Natural killer cell (primary cell): Measurements from ENCODE around the gene RABGAP1L. TPM values are rescaled to one million over a fixed set of nuclear protein-coding genes. Genes with fewer than 3 reads are reported as not detected.
A peak's percentile ranks its signal among the peaks of the same experiment; 100 is the strongest.

Source experiments
- ATAC-seq, 3 donors: fragments of 150-1000 bp in 2 of 3; fragments of 200-7000 bp in 1 of 3; cut with Tn5 transposase; 1 replicate in 1 of 3; 2 replicates in 2 of 3; pipeline ENCODE4 v1.10.0; 2021; ENCODE audit warnings: mild to moderate bottlenecking in 2 of 3, moderate library complexity in 2 of 3
- DNase-seq, 2 donors: peaks; one replicate each; pipeline versions ENCODE4 v3.0.0 to v3.0.0-alpha.2; 2013 to 2021; ENCODE audit warnings: mixed read lengths in 1 of 2
- H3K27ac ChIP-seq: one replicate; pipeline ENCODE4 v1.5.1; 2013; ENCODE audit warnings: mild to moderate bottlenecking, low read length
- H3K27me3 ChIP-seq: one replicate; pipeline ENCODE4 v1.6.1; 2013; ENCODE audit warnings: low read length; ENCODE audit not compliant: control insufficient read depth, insufficient read depth
- H3K36me3 ChIP-seq: one replicate; pipeline ENCODE4 v1.6.1; 2013; ENCODE audit warnings: low read length; ENCODE audit not compliant: control insufficient read depth, insufficient read depth
- H3K4me1 ChIP-seq: one replicate; pipeline ENCODE4 v1.6.1; 2013; ENCODE audit warnings: low read length; ENCODE audit not compliant: control insufficient read depth, insufficient read depth
- H3K4me3 ChIP-seq: one replicate; pipeline ENCODE4 v1.5.1; 2013; ENCODE audit warnings: low read length
- H3K9me3 ChIP-seq: one replicate; pipeline ENCODE4 v1.6.1; 2013; ENCODE audit warnings: low read length; ENCODE audit not compliant: control insufficient read depth, insufficient read depth
- H3K27ac Mint-ChIP-seq, 2 donors: one replicate each; pipeline ENCODE4 v1.8.0; 2022; ENCODE audit warnings: mild to moderate bottlenecking in 2 of 2, mixed read lengths in 2 of 2, moderate library complexity in 1 of 2
- H3K27me3 Mint-ChIP-seq, 2 donors: one replicate each; pipeline ENCODE4 v1.8.0; 2022; ENCODE audit warnings: low read depth in 2 of 2, mixed read lengths in 2 of 2
- H3K36me3 Mint-ChIP-seq: one replicate; pipeline ENCODE4 v1.8.0; 2022; ENCODE audit warnings: mixed read lengths
- H3K4me1 Mint-ChIP-seq, 2 donors: one replicate each; pipeline ENCODE4 v1.8.0; 2022; ENCODE audit warnings: mixed read lengths in 2 of 2
- H3K4me3 Mint-ChIP-seq: one replicate; pipeline ENCODE4 v1.8.0; 2022; ENCODE audit warnings: mild to moderate bottlenecking, moderate library complexity, mixed read lengths
- H3K9me3 Mint-ChIP-seq, 2 donors: one replicate each; pipeline ENCODE4 v1.8.0; 2022; ENCODE audit warnings: mixed read lengths in 2 of 2
- CTCF ChIP-seq: fragments of 200-600 bp; IDR thresholded peaks from one replicate; pipeline ENCODE4 v1.8.0; 2022; ENCODE audit warnings: antibody characterized with exemption
- WGBS: methylation state at CpG from one replicate; pipeline ENCODE4 v1.1.7; 2013; ENCODE audit warnings: missing lambda C conversion rate; ENCODE audit not compliant: insufficient coverage; 5-methylcytosine and 5-hydroxymethylcytosine counted together
- intact Hi-C: fragments of 100-400 bp; cut with micrococcal nuclease; formaldehyde crosslinking; loops from one replicate; pipeline ENCODE4 v1.14.2; 2022
- total RNA-seq, 4 donors: library from RNA; stranded (reverse); fragments of 120-200 nt in 1 of 4; gene quantifications; one replicate each; pipeline versions ENCODE4 v1.2.3 to v1.2.4, GENCODE V29; 2013 to 2022

The RABGAP1L gene
- total RNA-seq, 3 donors from 2014 or later (not counting 1 experiment from before 2014, with no cell fraction given): 145 to 168 (median 153) TPM

- H3K9me3 ChIP-seq: no peaks in the 10 kb centered on the region
- H3K27ac Mint-ChIP-seq: no peak overlapping the region
- ATAC-seq (no peak), DNase-seq (no peak)
- H3K27me3 Mint-ChIP-seq: no peaks in the 10 kb centered on the region
- H3K4me3 ChIP-seq: no peak overlapping the region
- peaks cover 24% of the 10 kb centered on the region for H3K36me3 ChIP-seq
- H3K4me1 Mint-ChIP-seq: peaks cover 9 to 13% of the 10 kb centered on the region in 2 donors
- intact Hi-C loops: no loop called here
- WGBS: 95% methylated on average over 2 of the region's 3 CpGs
- no peaks in the 10 kb centered on the region for H3K27me3 ChIP-seq
- H3K9me3 Mint-ChIP-seq: no peaks in the 10 kb centered on the region
- H3K27ac ChIP-seq: no peak overlapping the region
- no peaks in the 10 kb centered on the region for H3K36me3 Mint-ChIP-seq
- H3K4me3 Mint-ChIP-seq: no peak overlapping the region
- TF ChIP-seq CTCF: no peak
- peaks cover 7% of the 10 kb centered on the region for H3K4me1 ChIP-seq
These were observed 835.8 kb downstream of the RABGAP1L start for GRCh38 chr1:174995121-174995520.

- ATAC-seq (no peak), DNase-seq (no peak)
- H3K4me1 ChIP-seq: peaks cover 7% of the 10 kb centered on the region
- no peak overlapping the region for H3K4me3 ChIP-seq
- H3K9me3 Mint-ChIP-seq: no peaks in the 10 kb centered on the region
- H3K4me1 Mint-ChIP-seq: peaks cover 11 to 13% of the 10 kb centered on the region in 2 donors
- H3K36me3 Mint-ChIP-seq: no peaks in the 10 kb centered on the region
- intact Hi-C loops: no loop called here
- TF ChIP-seq CTCF: no peak
- no peak overlapping the region for H3K4me3 Mint-ChIP-seq
- 92% methylated on average over 1 of the region's 1 CpG for WGBS
- H3K27me3 ChIP-seq: no peaks in the 10 kb centered on the region
- no peak overlapping the region for H3K27ac ChIP-seq
- peaks cover 17% of the 10 kb centered on the region for H3K36me3 ChIP-seq
- no peak overlapping the region for H3K27ac Mint-ChIP-seq
- H3K9me3 ChIP-seq: no peaks in the 10 kb centered on the region
- H3K27me3 Mint-ChIP-seq: no peaks in the 10 kb centered on the region
These were observed 836.6 kb downstream of the RABGAP1L start for GRCh38 chr1:174995916-174996315.

- Mint-ChIP-seq H3K36me3 (no peaks in the 10 kb centered on the region), H3K9me3 (no peaks in the 10 kb centered on the region), H3K27ac (no peak overlapping the region), H3K4me3 (no peak overlapping the region), H3K27me3 (no peaks in the 10 kb centered on the region), H3K4me1 (peaks cover 17 to 18% of the 10 kb centered on the region in 2 donors)
- H3K27ac ChIP-seq: no peak overlapping the region
- H3K4me1 ChIP-seq: peaks cover 7% of the 10 kb centered on the region
- H3K27me3 ChIP-seq: no peaks in the 10 kb centered on the region
- intact Hi-C loops: no loop called here
- WGBS: 80% methylated on average over 1 of the region's 1 CpG
- H3K9me3 ChIP-seq: no peaks in the 10 kb centered on the region
- H3K4me3 ChIP-seq: no peak overlapping the region
- no peak for ATAC-seq
- no peak for DNase-seq
- TF ChIP-seq CTCF: no peak
- H3K36me3 ChIP-seq: peaks cover 13% of the 10 kb centered on the region
These were observed 837.2 kb downstream of the RABGAP1L start for GRCh38 chr1:174996476-174996875.

DNA sequence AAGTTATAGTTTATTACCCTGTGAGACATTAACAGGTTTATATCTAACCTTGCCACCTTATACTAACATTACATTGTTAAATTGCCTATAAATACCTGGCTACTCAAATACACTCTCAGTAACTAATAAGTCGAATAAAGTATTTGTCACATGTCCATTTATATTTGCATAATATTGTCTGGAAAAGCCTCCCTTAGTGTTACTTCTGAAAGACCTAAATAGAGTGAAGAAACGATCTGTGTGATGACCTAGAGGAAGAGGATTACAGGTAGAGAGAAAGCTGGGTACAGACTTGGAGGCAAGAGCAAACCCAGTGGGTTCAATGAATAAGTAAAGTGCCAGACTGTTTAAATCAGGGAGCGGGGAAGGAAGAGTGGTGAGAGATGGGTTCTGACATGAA is 837.7 kb downstream of the RABGAP1L start:
- no peak overlapping the region for H3K27ac ChIP-seq
- Mint-ChIP-seq H3K36me3 (no peaks in the 10 kb centered on the region), H3K27ac (no peak overlapping the region), H3K27me3 (no peaks in the 10 kb centered on the region), H3K4me3 (peak overlapping the region; percentile 4), H3K4me1 (peaks cover 20 to 21% of the 10 kb centered on the region in 2 donors), H3K9me3 (no peaks in the 10 kb centered on the region)
- DNase-seq: no peak
- no peaks in the 10 kb centered on the region for H3K27me3 ChIP-seq
- H3K36me3 ChIP-seq: peaks cover 10% of the 10 kb centered on the region
- no peaks in the 10 kb centered on the region for H3K9me3 ChIP-seq
- intact Hi-C loops: no loop called here
- WGBS: 97% methylated on average over 2 of the region's 3 CpGs
- H3K4me3 ChIP-seq: no peak overlapping the region
- no peak for ATAC-seq
- no peak for TF ChIP-seq CTCF
- H3K4me1 ChIP-seq: peaks cover 7% of the 10 kb centered on the region
